ENCODE data around the gene C1orf122.

GRCh38 chr1:37807220-37807554 lies 403 bp upstream of the C1orf122 start:
- TF ChIP-seq EZH2phosphoT487 (IDR thresholded peaks at IDR 0.05; ENCODE audit: borderline replicate concordance, low read depth, low read length) (no peak), CTCF (conservative IDR thresholded peaks at IDR 0.05; ENCODE audit: low read length) (no peak)

All from OCI-LY7 (cell line).